HL-60 (cell line): ENCODE measurements around the gene SUFU.

Source experiments
- CTCF ChIP-seq: IDR thresholded peaks from one replicate; pipeline ENCODE4 v1.5.1; 2011; ENCODE audit warnings: low read length, control low read depth, inconsistent platforms; ENCODE audit not compliant: insufficient read depth
- POLR2AphosphoS5 ChIP-seq: IDR thresholded peaks from 2 replicates; pipeline ENCODE4 v1.6.1; 2012; ENCODE audit warnings: low read depth

DNA sequence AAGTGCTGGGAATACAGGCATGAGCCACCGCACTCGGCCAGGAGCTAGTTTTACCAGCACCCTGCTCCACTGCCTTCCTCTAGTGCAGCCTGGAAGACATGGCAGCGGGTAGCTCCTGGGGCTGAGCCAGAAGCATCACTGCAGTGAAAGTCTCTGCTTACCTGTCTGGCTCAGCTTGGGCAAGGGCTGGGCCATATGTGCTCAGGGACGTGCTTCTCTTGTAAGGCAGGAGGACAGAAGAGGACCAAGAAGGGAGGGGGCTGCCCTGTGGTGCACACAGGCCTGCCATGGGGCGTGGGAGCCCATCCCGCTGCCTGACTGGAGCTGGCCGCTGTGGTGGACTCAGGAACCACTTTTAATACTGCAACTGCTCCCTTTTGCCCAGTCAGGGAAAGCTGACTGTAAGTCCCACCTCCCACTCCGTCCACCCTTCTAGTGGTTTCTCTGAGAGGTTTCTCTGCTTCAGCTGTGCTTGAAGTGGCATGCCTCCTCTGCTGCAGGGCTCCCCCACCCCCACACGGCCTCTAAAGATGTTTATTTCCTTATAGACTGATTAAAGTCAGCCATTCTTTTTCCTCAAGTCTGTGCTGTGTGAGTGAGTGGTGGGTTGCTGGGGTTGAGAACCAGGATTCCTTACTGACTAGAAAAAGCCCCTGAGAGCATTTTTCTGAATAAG lies 27.2 kb upstream of the SUFU start:
- TF ChIP-seq CTCF: no peak
- no peak; the same call in 1 of the 2 replicates for TF ChIP-seq POLR2AphosphoS5
